Adrenal gland (tissue), 12 donors: ENCODE data around the gene GDF2. TPM values are rescaled to one million over a fixed set of nuclear protein-coding genes. Genes with fewer than 3 reads are reported as not detected.

ENCODE experiments used
- DNase-seq, 7 donors: peaks; one replicate each; pipeline ENCODE4 v3.0.0-alpha.2; 2019 to 2020
- H3K27ac ChIP-seq, 5 donors: fragments of 200-600 bp; sonication (generic) in 4 of 5; 1 replicate in 3 of 5; 2 replicates in 2 of 5; pipeline versions ENCODE4 v1.5.1 to v1.8.0; 2016 to 2020; ENCODE audit warnings: mild to moderate bottlenecking in 1 of 5
- H3K27me3 ChIP-seq: fragments of 200-600 bp; 2 replicates; pipeline ENCODE4 v1.8.0; 2021
- H3K36me3 ChIP-seq, 2 donors: fragments of 200-600 bp; replicated peaks in 1 of 2; 1 replicate in 1 of 2; 2 replicates in 1 of 2; pipeline versions ENCODE4 v1.5.1 to v1.8.0; 2018 to 2022
- H3K4me1 ChIP-seq, 2 donors: fragments of 200-600 bp; replicated peaks in 1 of 2; 1 replicate in 1 of 2; 2 replicates in 1 of 2; pipeline versions ENCODE4 v1.5.1 to v1.8.0; 2018 to 2021
- H3K4me3 ChIP-seq, 4 donors: fragments of 200-600 bp; sonication (generic) in 3 of 4; one replicate each; pipeline ENCODE4 v1.5.1; 2016 to 2018
- H3K9me3 ChIP-seq, 3 donors: fragments of 200-600 bp; sonication (generic) in 1 of 3; replicated peaks in 1 of 3; 1 replicate in 2 of 3; 2 replicates in 1 of 3; pipeline versions ENCODE4 v1.5.1 to v1.8.0; 2016 to 2021
- CTCF ChIP-seq, 6 experiments: fragments of 450-650 bp in 4 of 6; fragments of 200-600 bp in 2 of 6; sonication (generic) in 1 of 6; IDR thresholded peaks; 1 replicate in 5 of 6; 2 replicates in 1 of 6; pipeline versions ENCODE4 v1.5.1 to v1.8.0; 2016 to 2021; ENCODE audit warnings: antibody characterized with exemption in 6 of 6, mild to moderate bottlenecking in 2 of 6, moderate library complexity in 1 of 6
- POLR2A ChIP-seq, 2 donors: fragments of 450-650 bp; IDR thresholded peaks; one replicate each; pipeline ENCODE4 v1.6.1; 2017; ENCODE audit warnings: antibody characterized with exemption in 2 of 2, mild to moderate bottlenecking in 2 of 2, moderate library complexity in 1 of 2
- WGBS, 4 donors: extraction: QIAGEN DNeasy Blood & Tissue Kit in 2 of 4; methylation state at CpG; one replicate each; pipeline versions ENCODE4 v1.1.5 to v1.1.7; 2013 to 2017; 5-methylcytosine and 5-hydroxymethylcytosine counted together
- intact Hi-C, 2 donors: fragments of 100-400 bp; cut with DNase I; formaldehyde crosslinking; loops; one replicate each; pipeline versions ENCODE4 v1.14.1 to v1.15.0; 2022 to 2023
- polyA plus RNA-seq, 3 donors: library from polyadenylated mRNA; stranded (reverse); fragments of 200-250 nt in 2 of 3; fragments of 350-450 nt in 1 of 3; fragmentation: Illumina TruSeq in 1 of 3; extraction: RNeasy Lipid Tissue Mini Kit (QIAGEN cat#74804) in 1 of 3; gene quantifications; one replicate each; pipeline ENCODE4 v1.2.3, GENCODE V29; 2013 to 2014
- total RNA-seq, 9 donors: library from RNA; depleted of rRNA in 4 of 9; stranded (reverse); fragments of >200 nt in 4 of 9; fragments of 120-200 nt in 1 of 9; fragmentation: NEBNext Ultra II Directional in 1 of 9; extraction: Animal tissue kit (Norgen Biotek cat#: 25700) in 1 of 9; gene quantifications; one replicate each; pipeline versions ENCODE4 v1.1.0 to v1.2.4, GENCODE V29; 2013 to 2023
- donor health status: healthy with polysubstance abuse.
- donor health status: Bipolar disorder and iron deficiency.
- donor health status: DM: yes; HTN: yes; CAD: no.
- donor health status: DM: no; HTN: no; CAD: no.
- donor health status: DM: no; HTN: no; CAD: no.
- donor health status: DM: yes; HTN: yes; CAD: no.

The GDF2 gene
- total and polyA plus RNA-seq, 12 donors = 0.11 TPM; not detected in 11

GRCh38 chr10:47359626-47360418 lies 37.6 kb downstream of the GDF2 start:
- no peak for DNase-seq
- WGBS, 4 donors = 50 to 75% (median 72%) methylated on average over 2 to 4 of the region's 4 CpGs
- Histone ChIP-seq H3K27me3 (no peaks in the 10 kb centered on the region), H3K36me3 (no peaks in the 10 kb centered on the region), H3K27ac (no peak overlapping the region), H3K4me3 (no peak overlapping the region), H3K4me1 (no peaks in the 10 kb centered on the region), H3K9me3 (no peaks in the 10 kb centered on the region)
- TF ChIP-seq POLR2A (IDR thresholded peaks at IDR 0.05) (no peak), CTCF (IDR thresholded peaks at IDR 0.05) (no peak)
- intact Hi-C loops = loop anchor here in 1 of 2 donors (10.0 kb wide), 1 partner anchor 95 kb away; no protein-coding TSS in a partner anchor

- H3K9me3 ChIP-seq = no peaks in the 10 kb centered on the region
- no peaks in the 10 kb centered on the region for H3K4me1 ChIP-seq
- H3K4me3 ChIP-seq = no peak overlapping the region
- intact Hi-C loops = loop anchor here in 1 of 2 donors (10.0 kb wide), 1 partner anchor 94 kb away; no protein-coding TSS in a partner anchor
- TF ChIP-seq CTCF (IDR thresholded peaks at IDR 0.05) (no peak), POLR2A (IDR thresholded peaks at IDR 0.05) (no peak)
- no peaks in the 10 kb centered on the region for H3K36me3 ChIP-seq
- H3K27me3 ChIP-seq = no peaks in the 10 kb centered on the region
- WGBS, 4 donors = 75 to 89% (median 84%) methylated on average over 14 of the region's 14 CpGs
- no peak for DNase-seq
- H3K27ac ChIP-seq = no peak overlapping the region
Measured at GRCh38 chr10:47360419-47361040, 38.3 kb downstream of the GDF2 start.

GRCh38 chr10:47361293-47361692 lies 39.0 kb downstream of the GDF2 start:
- intact Hi-C loops = loop anchor here in 1 of 2 donors (10.0 kb wide), 1 partner anchor 94 kb away; no protein-coding TSS in a partner anchor
- DNase-seq = peak; percentile 28 to 66 (median 46)
- WGBS, 4 donors = 55 to 62% (median 59%) methylated on average over 7 to 9 of the region's 9 CpGs
- Histone ChIP-seq H3K4me3 (no peak overlapping the region), H3K27ac (no peak overlapping the region), H3K4me1 (no peaks in the 10 kb centered on the region), H3K27me3 (no peaks in the 10 kb centered on the region), H3K36me3 (no peaks in the 10 kb centered on the region), H3K9me3 (no peaks in the 10 kb centered on the region)
- no peak for TF ChIP-seq POLR2A (IDR thresholded peaks at IDR 0.05)
- TF ChIP-seq CTCF (IDR thresholded peaks at IDR 0.05) = peak; percentile 52 to 82 (median 70)

GRCh38 chr10:47362199-47362598 lies 39.9 kb downstream of the GDF2 start:
- Histone ChIP-seq H3K4me1 (no peaks in the 10 kb centered on the region), H3K36me3 (no peaks in the 10 kb centered on the region), H3K4me3 (no peak overlapping the region), H3K9me3 (no peaks in the 10 kb centered on the region), H3K27me3 (no peaks in the 10 kb centered on the region), H3K27ac (no peak overlapping the region)
- intact Hi-C loops = loop anchor here in 1 of 2 donors (10.0 kb wide), 1 partner anchor 93 kb away; no protein-coding TSS in a partner anchor
- 84 to 92% (median 89%) methylated on average over 3 of the region's 3 CpGs for WGBS, 4 donors
- DNase-seq = no peak
- TF ChIP-seq CTCF (IDR thresholded peaks at IDR 0.05) (no peak), POLR2A (IDR thresholded peaks at IDR 0.05) (no peak)
